Loucy (cell line): ENCODE measurements around the gene RUNX1.

ENCODE experiments used
- H2AFZ ChIP-seq: fragments of 200-600 bp; sonication (generic); 2 replicates; pipeline ENCODE4 v1.6.0; 2016; ENCODE audit warnings: antibody characterized with exemption, mild to moderate bottlenecking, low read length, moderate library complexity
- H3F3A ChIP-seq: fragments of 200-600 bp; 2 replicates; pipeline ENCODE4 v1.6.0; 2016; ENCODE audit warnings: antibody characterized with exemption, low read depth, mild to moderate bottlenecking
- H3K27me3 ChIP-seq: fragments of 200-600 bp; sonication (generic); 2 replicates; pipeline ENCODE4 v1.6.1; 2014; ENCODE audit warnings: low read length, mild to moderate bottlenecking; ENCODE audit not compliant: insufficient read depth, poor library complexity, severe bottlenecking
- H3K36me3 ChIP-seq: fragments of 200-600 bp; sonication (generic); 2 replicates; pipeline ENCODE4 v1.6.1; 2016; ENCODE audit warnings: low read length; ENCODE audit not compliant: insufficient read depth
- H3K4me1 ChIP-seq: fragments of 200-600 bp; sonication (generic); 2 replicates; pipeline ENCODE4 v1.5.1; 2014; ENCODE audit warnings: low read length, mild to moderate bottlenecking; ENCODE audit not compliant: insufficient read depth, poor library complexity, severe bottlenecking
- H3K4me2 ChIP-seq: fragments of 200-600 bp; sonication (generic); 2 replicates; pipeline ENCODE4 v1.6.0; 2014; ENCODE audit warnings: antibody characterized with exemption, low read length, low read depth, mild to moderate bottlenecking; ENCODE audit not compliant: poor library complexity, severe bottlenecking
- H3K4me3 ChIP-seq: fragments of 200-600 bp; sonication (generic); 2 replicates; pipeline ENCODE4 v1.5.1; 2014; ENCODE audit warnings: low read length, mild to moderate bottlenecking, mixed read lengths; ENCODE audit not compliant: poor library complexity, severe bottlenecking
- H3K79me2 ChIP-seq: fragments of 200-600 bp; sonication (generic); 2 replicates; pipeline ENCODE4 v1.6.1; 2014; ENCODE audit warnings: low read length; ENCODE audit not compliant: insufficient read depth
- H3K9ac ChIP-seq: fragments of 200-600 bp; sonication (generic); 2 replicates; pipeline ENCODE4 v1.6.0; 2014; ENCODE audit warnings: mild to moderate bottlenecking, low read depth, low read length, moderate library complexity; ENCODE audit not compliant: poor library complexity, severe bottlenecking
- H3K9me2 ChIP-seq: fragments of 200-600 bp; sonication (generic); replicated peaks from 2 replicates; pipeline ENCODE4 v1.6.1; 2016; ENCODE audit warnings: low read depth, low read length, mixed read lengths
- H3K9me3 ChIP-seq: fragments of 200-600 bp; sonication (generic); 2 replicates; pipeline ENCODE4 v1.6.1; 2014; ENCODE audit warnings: mild to moderate bottlenecking, antibody characterized with exemption, low read length, low read depth; ENCODE audit not compliant: insufficient read depth
- H4K20me1 ChIP-seq: fragments of 200-600 bp; sonication (generic); 2 replicates; pipeline ENCODE4 v1.6.0; 2014; ENCODE audit warnings: antibody characterized with exemption, low read length, mild to moderate bottlenecking; ENCODE audit not compliant: insufficient read depth, poor library complexity, severe bottlenecking
- CTCF ChIP-seq: fragments of 200-600 bp; sonication (generic); conservative IDR thresholded peaks from 2 replicates; pipeline ENCODE4 v1.5.1; 2014; ENCODE audit warnings: mild to moderate bottlenecking, antibody characterized with exemption, low read length
- EZH2phosphoT487 ChIP-seq: fragments of 200-600 bp; IDR thresholded peaks from 2 replicates; pipeline ENCODE4 v1.6.1; 2018; ENCODE audit warnings: antibody characterized with exemption, mild to moderate bottlenecking, moderate library complexity, borderline replicate concordance

Gene RUNX1

GRCh38 chr21:34905218-34905537 is 143.9 kb downstream of the RUNX1 start:
- Histone ChIP-seq H3K27me3 (no peaks in the 10 kb centered on the region), H3K4me2 (peak overlapping the region; percentile 86)

GRCh38 chr21:34904526-34905217 is 144.4 kb downstream of the RUNX1 start:
- no peak overlapping the region for H2AFZ ChIP-seq
- peaks cover 88% of the 10 kb centered on the region for H3K79me2 ChIP-seq
- H3K9me2 ChIP-seq = no peaks in the 10 kb centered on the region
- H3K9ac ChIP-seq = peak overlapping the region; percentile 84
- H4K20me1 ChIP-seq = peaks cover 49% of the 10 kb centered on the region
- H3K4me3 ChIP-seq = no peak overlapping the region
- no peaks in the 10 kb centered on the region for H3K9me3 ChIP-seq
- no peak; the same call in 1 of the 2 replicates for TF ChIP-seq CTCF
- TF ChIP-seq EZH2phosphoT487 = no peak
- peaks cover 24% of the 10 kb centered on the region for H3F3A ChIP-seq
- peaks cover 5% of the 10 kb centered on the region; the same call in 1 of the 2 replicates for H3K36me3 ChIP-seq
- H3K4me1 ChIP-seq = peaks cover 70% of the 10 kb centered on the region
- no peaks in the 10 kb centered on the region for H3K27me3 ChIP-seq
- peak overlapping the region; percentile 86 for H3K4me2 ChIP-seq

More at GRCh38 chr21:34905218-34905537, 143.9 kb downstream of the RUNX1 start:
- peaks cover 44% of the 10 kb centered on the region for H4K20me1 ChIP-seq
- H3K4me3 ChIP-seq = no peak overlapping the region
- no peaks in the 10 kb centered on the region for H3K9me3 ChIP-seq
- H3F3A ChIP-seq = peaks cover 29% of the 10 kb centered on the region
- no peak overlapping the region for H2AFZ ChIP-seq
- H3K9ac ChIP-seq = peak overlapping the region; percentile 84
- peaks cover 9% of the 10 kb centered on the region; the same call in 1 of the 2 replicates for H3K36me3 ChIP-seq
- TF ChIP-seq EZH2phosphoT487 = no peak
- TF ChIP-seq CTCF = peak; percentile 2; the same call in 1 of the 2 replicates
- H3K4me1 ChIP-seq = peaks cover 73% of the 10 kb centered on the region
- no peaks in the 10 kb centered on the region for H3K9me2 ChIP-seq
- peaks cover 88% of the 10 kb centered on the region for H3K79me2 ChIP-seq

GRCh38 chr21:34900376-34900775 is 148.7 kb downstream of the RUNX1 start:
- Histone ChIP-seq H3K9me2 (no peaks in the 10 kb centered on the region), H3K27me3 (no peaks in the 10 kb centered on the region), H3K4me3 (no peak overlapping the region), H3K4me1 (peaks cover 30% of the 10 kb centered on the region), H4K20me1 (peaks cover 88% of the 10 kb centered on the region), H2AFZ (no peak overlapping the region), H3K79me2 (peaks cover 100% of the 10 kb centered on the region), H3K9me3 (peaks cover 5% of the 10 kb centered on the region; the same call in 1 of the 2 replicates), H3K9ac (no peak overlapping the region), H3F3A (no peaks in the 10 kb centered on the region), H3K4me2 (peak overlapping the region; percentile 7), H3K36me3 (peaks cover 37% of the 10 kb centered on the region)
- TF ChIP-seq CTCF = no peak
- peak; percentile 82 for TF ChIP-seq EZH2phosphoT487
